Prostate gland (tissue), 2 donors: ENCODE measurements around the gene LDLR.

Experiments used
- CTCF ChIP-seq, 4 experiments: fragments of 200-600 bp in 2 of 4; fragments of 450-650 bp in 2 of 4; sonication (generic) in 2 of 4; IDR thresholded peaks; 1 replicate in 3 of 4; 2 replicates in 1 of 4; pipeline ENCODE4 v1.5.1; 2016 to 2019; ENCODE audit warnings: antibody characterized with exemption in 4 of 4, mild to moderate bottlenecking in 2 of 4, moderate library complexity in 2 of 4
- POLR2AphosphoS5 ChIP-seq: sonication (generic); formaldehyde crosslinking; IDR thresholded peaks from one replicate; pipeline ENCODE4 v1.6.1; 2017; ENCODE audit warnings: antibody characterized with exemption

- TF ChIP-seq POLR2AphosphoS5 (no peak), CTCF (IDR thresholded peaks at IDR 0.05) (no peak)
Observed at GRCh38 chr19:11115042-11115441, 25.8 kb downstream of the LDLR start.
